Measurements from ENCODE around the gene STK11. TPM values are rescaled to one million over a fixed set of nuclear protein-coding genes. Genes with fewer than 3 reads are reported as not detected.

The STK11 gene
- total and polyA plus RNA-seq, 5 donors from 2014 or later = 11.9 to 71.4 (median 22.0) TPM

GRCh38 chr19:1223018-1223855 lies 17.7 kb downstream of the STK11 start:
- H3K27me3 Mint-ChIP-seq = no peaks in the 10 kb centered on the region
- DNase-seq = peak in 1 of 3 donors; percentile 50
- Histone ChIP-seq H3K27me3 (ENCODE audit: control insufficient read depth, insufficient read depth, low read length) (no peaks in the 10 kb centered on the region), H3K36me3 (ENCODE audit: control insufficient read depth, insufficient read depth, low read length) (peaks cover 6% of the 10 kb centered on the region), H3K4me3 (ENCODE audit: low read depth, low read length) (no peak overlapping the region), H3K9me3 (ENCODE audit: control insufficient read depth in 2 of 2, low read length in 2 of 2) (no peaks in the 10 kb centered on the region), H3K4me1 (ENCODE audit: control insufficient read depth, insufficient read depth, low read length, poor library complexity, severe bottlenecking) (no peaks in the 10 kb centered on the region), H3K27ac (ENCODE audit: insufficient read depth, low read length, poor library complexity, severe bottlenecking) (no peak overlapping the region)
- H3K36me3 Mint-ChIP-seq = no peaks in the 10 kb centered on the region
- no peak overlapping the region for H3K4me3 Mint-ChIP-seq
- no peak overlapping the region for H3K27ac Mint-ChIP-seq
- peak in 1 of 2 donors; percentile 41 for ATAC-seq (ENCODE audit: low read depth in 2 of 2)
- H3K9me3 Mint-ChIP-seq = no peaks in the 10 kb centered on the region
- no peaks in the 10 kb centered on the region for H3K4me1 Mint-ChIP-seq

DNA sequence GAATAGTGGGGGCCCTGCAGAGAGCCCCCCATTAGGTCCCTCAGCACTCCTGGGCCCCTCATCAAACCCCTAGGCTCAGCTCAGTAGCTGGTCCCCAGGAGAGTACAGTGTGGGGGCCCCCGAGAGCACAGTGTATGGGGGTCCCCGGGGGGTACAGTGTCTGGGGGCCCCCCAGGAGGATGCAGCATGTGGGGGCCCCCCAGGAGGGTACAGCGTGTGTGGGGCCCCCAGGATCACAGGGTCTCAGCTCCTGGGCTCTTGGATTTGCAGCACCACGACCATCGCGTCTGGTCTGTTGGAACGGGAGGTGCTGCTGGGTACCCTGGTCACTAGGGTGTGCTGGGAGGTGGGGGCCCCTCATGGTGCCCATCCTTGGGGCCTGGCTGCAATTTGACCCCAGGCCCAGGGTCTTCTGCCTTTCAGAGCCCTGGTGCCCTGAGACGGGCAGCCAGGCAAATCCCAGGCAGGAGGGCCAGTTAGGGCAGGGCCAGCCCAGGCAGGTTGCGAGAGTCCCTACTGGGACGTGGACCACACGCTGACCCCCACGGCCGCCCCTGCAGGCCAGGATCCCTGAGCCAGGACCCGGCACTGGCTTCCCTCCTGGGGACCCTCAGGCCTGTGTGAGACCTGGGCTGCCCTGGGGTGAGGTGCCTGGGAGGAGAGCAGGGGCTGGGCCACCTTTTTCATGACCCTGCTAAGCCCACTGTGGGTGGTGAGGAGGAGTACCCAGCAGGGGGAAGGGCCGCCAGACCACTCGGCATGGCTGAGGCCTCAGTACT lies 18.7 kb downstream of the STK11 start:
- Histone ChIP-seq H3K4me1 (ENCODE audit: control insufficient read depth, insufficient read depth, low read length, poor library complexity, severe bottlenecking) (no peaks in the 10 kb centered on the region), H3K27ac (ENCODE audit: insufficient read depth, low read length, poor library complexity, severe bottlenecking) (no peak overlapping the region), H3K9me3 (ENCODE audit: control insufficient read depth in 2 of 2, low read length in 2 of 2) (no peaks in the 10 kb centered on the region), H3K4me3 (ENCODE audit: low read depth, low read length) (no peak overlapping the region), H3K36me3 (ENCODE audit: control insufficient read depth, insufficient read depth, low read length) (peaks cover 6% of the 10 kb centered on the region), H3K27me3 (ENCODE audit: control insufficient read depth, insufficient read depth, low read length) (no peaks in the 10 kb centered on the region)
- DNase-seq (no peak), ATAC-seq (ENCODE audit: low read depth in 2 of 2) (no peak)
- H3K27ac Mint-ChIP-seq = peak overlapping the region in 1 of 3 donors; percentile 38
- no peaks in the 10 kb centered on the region for H3K4me1 Mint-ChIP-seq
- H3K27me3 Mint-ChIP-seq = no peaks in the 10 kb centered on the region
- no peaks in the 10 kb centered on the region for H3K36me3 Mint-ChIP-seq
- H3K9me3 Mint-ChIP-seq = no peaks in the 10 kb centered on the region
- H3K4me3 Mint-ChIP-seq = no peak overlapping the region

DNA sequence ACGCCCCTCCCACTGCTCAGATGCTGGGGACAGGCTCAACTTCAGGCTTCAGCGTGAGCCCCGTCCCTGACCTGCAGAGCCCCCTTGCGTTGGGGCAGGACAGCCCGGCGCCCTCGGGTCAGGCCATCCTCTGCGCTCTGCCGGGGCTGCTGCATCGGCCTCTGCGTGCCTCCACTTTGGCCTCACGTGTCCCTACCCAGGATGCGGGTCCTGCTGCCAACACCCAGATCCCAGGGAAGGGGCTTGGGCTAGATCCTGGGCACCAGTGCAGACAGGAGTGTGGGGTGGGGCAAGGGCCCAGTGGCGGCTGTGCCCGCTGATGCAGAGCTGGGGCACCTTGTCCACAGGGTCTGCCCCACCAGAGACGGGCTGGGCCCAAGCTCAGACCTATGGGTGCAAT lies 19.3 kb downstream of the STK11 start:
- H3K27me3 ChIP-seq (ENCODE audit: control insufficient read depth, insufficient read depth, low read length) = no peaks in the 10 kb centered on the region
- ATAC-seq (ENCODE audit: low read depth in 2 of 2) (no peak), DNase-seq (no peak)
- H3K4me3 ChIP-seq (ENCODE audit: low read depth, low read length) = no peak overlapping the region
- peak overlapping the region in 1 of 3 donors; percentile 38 for H3K27ac Mint-ChIP-seq
- H3K4me1 ChIP-seq (ENCODE audit: control insufficient read depth, insufficient read depth, low read length, poor library complexity, severe bottlenecking) = no peaks in the 10 kb centered on the region
- H3K36me3 Mint-ChIP-seq = no peaks in the 10 kb centered on the region
- no peak overlapping the region for H3K4me3 Mint-ChIP-seq
- H3K27me3 Mint-ChIP-seq = no peaks in the 10 kb centered on the region
- H3K4me1 Mint-ChIP-seq = no peaks in the 10 kb centered on the region
- no peaks in the 10 kb centered on the region for H3K9me3 Mint-ChIP-seq
- H3K36me3 ChIP-seq (ENCODE audit: control insufficient read depth, insufficient read depth, low read length) = peaks cover 6% of the 10 kb centered on the region
- H3K9me3 ChIP-seq (ENCODE audit: control insufficient read depth in 2 of 2, low read length in 2 of 2) = no peaks in the 10 kb centered on the region
- H3K27ac ChIP-seq (ENCODE audit: insufficient read depth, low read length, poor library complexity, severe bottlenecking) = no peak overlapping the region

GRCh38 chr19:1225440-1226226 lies 20.1 kb downstream of the STK11 start:
- Histone ChIP-seq H3K4me1 (ENCODE audit: control insufficient read depth, insufficient read depth, low read length, poor library complexity, severe bottlenecking) (no peaks in the 10 kb centered on the region), H3K27me3 (ENCODE audit: control insufficient read depth, insufficient read depth, low read length) (no peaks in the 10 kb centered on the region), H3K36me3 (ENCODE audit: control insufficient read depth, insufficient read depth, low read length) (peaks cover 4% of the 10 kb centered on the region), H3K4me3 (ENCODE audit: low read depth, low read length) (no peak overlapping the region), H3K9me3 (ENCODE audit: control insufficient read depth in 2 of 2, low read length in 2 of 2) (no peaks in the 10 kb centered on the region), H3K27ac (ENCODE audit: insufficient read depth, low read length, poor library complexity, severe bottlenecking) (no peak overlapping the region)
- Mint-ChIP-seq H3K27me3 (no peaks in the 10 kb centered on the region), H3K4me3 (no peak overlapping the region), H3K9me3 (no peaks in the 10 kb centered on the region), H3K27ac (no peak overlapping the region), H3K4me1 (no peaks in the 10 kb centered on the region), H3K36me3 (no peaks in the 10 kb centered on the region)
- no peak for ATAC-seq (ENCODE audit: low read depth in 2 of 2)
- DNase-seq = no peak

- H3K27me3 ChIP-seq (ENCODE audit: control insufficient read depth, insufficient read depth, low read length) = no peaks in the 10 kb centered on the region
- H3K27me3 Mint-ChIP-seq = no peaks in the 10 kb centered on the region
- DNase-seq (no peak), ATAC-seq (ENCODE audit: low read depth in 2 of 2) (no peak)
- H3K36me3 ChIP-seq (ENCODE audit: control insufficient read depth, insufficient read depth, low read length) = no peaks in the 10 kb centered on the region
- H3K9me3 ChIP-seq (ENCODE audit: control insufficient read depth in 2 of 2, low read length in 2 of 2) = no peaks in the 10 kb centered on the region
- no peaks in the 10 kb centered on the region for H3K36me3 Mint-ChIP-seq
- H3K27ac Mint-ChIP-seq = no peak overlapping the region
- H3K4me1 ChIP-seq (ENCODE audit: control insufficient read depth, insufficient read depth, low read length, poor library complexity, severe bottlenecking) = no peaks in the 10 kb centered on the region
- H3K4me3 ChIP-seq (ENCODE audit: low read depth, low read length) = no peak overlapping the region
- H3K9me3 Mint-ChIP-seq = no peaks in the 10 kb centered on the region
- no peaks in the 10 kb centered on the region for H3K4me1 Mint-ChIP-seq
- H3K27ac ChIP-seq (ENCODE audit: insufficient read depth, low read length, poor library complexity, severe bottlenecking) = no peak overlapping the region
- no peak overlapping the region for H3K4me3 Mint-ChIP-seq
These were observed 20.6 kb downstream of the STK11 start for GRCh38 chr19:1226227-1226518.

DNA sequence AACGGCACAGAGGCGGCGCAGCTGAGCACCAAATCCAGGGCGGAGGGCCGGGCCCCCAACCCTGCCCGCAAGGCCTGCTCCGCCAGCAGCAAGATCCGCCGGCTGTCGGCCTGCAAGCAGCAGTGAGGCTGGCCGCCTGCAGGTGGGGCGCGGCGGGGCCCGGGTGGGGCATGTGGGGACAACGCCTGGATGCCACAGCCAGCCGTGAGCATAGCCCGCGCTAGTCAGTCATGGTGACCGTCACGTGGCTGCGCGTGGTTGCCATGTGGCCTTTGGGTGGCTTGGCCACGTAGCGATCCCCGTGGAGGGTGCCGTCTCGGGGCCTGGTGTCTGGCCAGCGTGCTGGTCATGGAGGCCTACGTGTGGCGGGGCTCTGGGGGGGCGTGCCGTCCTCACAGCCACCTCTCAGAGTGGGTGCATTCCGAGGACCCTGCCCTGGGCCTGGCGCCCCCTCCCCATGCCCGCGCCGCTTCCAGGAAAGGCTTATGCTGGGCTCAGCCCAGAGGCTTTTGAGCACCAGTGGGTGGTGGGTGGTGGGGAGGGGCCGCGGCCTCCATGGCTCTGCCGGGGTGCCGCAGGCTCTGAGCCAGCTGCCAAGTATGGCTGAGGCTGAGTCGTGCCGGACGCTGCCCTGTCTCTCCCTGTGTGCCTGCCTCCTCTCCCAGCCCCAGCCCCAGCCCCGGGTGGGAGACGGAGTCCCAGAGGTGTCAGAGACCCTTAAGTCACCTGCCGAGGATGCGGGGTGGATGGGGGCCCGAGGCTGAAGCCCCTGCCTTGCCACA lies 21.1 kb downstream of the STK11 start:
- no peaks in the 10 kb centered on the region for H3K27me3 ChIP-seq (ENCODE audit: control insufficient read depth, insufficient read depth, low read length)
- Mint-ChIP-seq H3K36me3 (no peaks in the 10 kb centered on the region), H3K4me3 (no peak overlapping the region), H3K27ac (no peak overlapping the region), H3K27me3 (no peaks in the 10 kb centered on the region), H3K4me1 (no peaks in the 10 kb centered on the region), H3K9me3 (no peaks in the 10 kb centered on the region)
- H3K27ac ChIP-seq (ENCODE audit: insufficient read depth, low read length, poor library complexity, severe bottlenecking) = no peak overlapping the region
- no peak for ATAC-seq (ENCODE audit: low read depth in 2 of 2)
- H3K36me3 ChIP-seq (ENCODE audit: control insufficient read depth, insufficient read depth, low read length) = no peaks in the 10 kb centered on the region
- no peaks in the 10 kb centered on the region for H3K9me3 ChIP-seq (ENCODE audit: control insufficient read depth in 2 of 2, low read length in 2 of 2)
- no peak overlapping the region for H3K4me3 ChIP-seq (ENCODE audit: low read depth, low read length)
- no peak for DNase-seq
- no peaks in the 10 kb centered on the region for H3K4me1 ChIP-seq (ENCODE audit: control insufficient read depth, insufficient read depth, low read length, poor library complexity, severe bottlenecking)

DNA sequence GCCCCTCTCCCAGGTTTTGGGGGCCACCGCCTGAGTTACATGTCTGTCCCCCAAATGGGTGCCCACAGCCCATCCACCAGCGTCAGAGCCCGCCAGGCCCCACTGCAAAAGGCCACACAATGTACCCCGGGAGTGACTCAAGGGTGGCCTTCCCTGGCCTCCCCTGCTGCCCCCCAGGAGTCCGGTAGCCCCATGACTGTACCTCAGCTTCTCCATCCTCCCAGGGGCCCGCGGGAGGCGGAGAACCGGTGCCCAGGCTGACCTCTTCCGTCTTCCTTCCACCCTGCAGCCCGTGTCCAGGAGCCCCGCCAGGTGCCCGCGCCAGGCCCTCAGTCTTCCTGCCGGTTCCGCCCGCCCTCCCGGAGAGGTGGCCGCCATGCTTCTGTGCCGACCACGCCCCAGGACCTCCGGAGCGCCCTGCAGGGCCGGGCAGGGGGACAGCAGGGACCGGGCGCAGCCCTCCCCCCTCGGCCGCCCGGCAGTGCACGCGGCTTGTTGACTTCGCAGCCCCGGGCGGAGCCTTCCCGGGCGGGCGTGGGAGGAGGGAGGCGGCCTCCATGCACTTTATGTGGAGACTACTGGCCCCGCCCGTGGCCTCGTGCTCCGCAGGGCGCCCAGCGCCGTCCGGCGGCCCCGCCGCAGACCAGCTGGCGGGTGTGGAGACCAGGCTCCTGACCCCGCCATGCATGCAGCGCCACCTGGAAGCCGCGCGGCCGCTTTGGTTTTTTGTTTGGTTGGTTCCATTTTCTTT lies 21.9 kb downstream of the STK11 start:
- Histone ChIP-seq H3K27me3 (ENCODE audit: control insufficient read depth, insufficient read depth, low read length) (no peaks in the 10 kb centered on the region), H3K4me3 (ENCODE audit: low read depth, low read length) (no peak overlapping the region), H3K4me1 (ENCODE audit: control insufficient read depth, insufficient read depth, low read length, poor library complexity, severe bottlenecking) (no peaks in the 10 kb centered on the region), H3K9me3 (ENCODE audit: control insufficient read depth in 2 of 2, low read length in 2 of 2) (no peaks in the 10 kb centered on the region), H3K36me3 (ENCODE audit: control insufficient read depth, insufficient read depth, low read length) (no peaks in the 10 kb centered on the region), H3K27ac (ENCODE audit: insufficient read depth, low read length, poor library complexity, severe bottlenecking) (no peak overlapping the region)
- Mint-ChIP-seq H3K36me3 (no peaks in the 10 kb centered on the region), H3K27ac (no peak overlapping the region), H3K27me3 (no peaks in the 10 kb centered on the region), H3K4me3 (no peak overlapping the region), H3K4me1 (peaks cover 0 to 2% (median 0%) of the 10 kb centered on the region in 4 donors), H3K9me3 (no peaks in the 10 kb centered on the region)
- DNase-seq = no peak
- no peak for ATAC-seq (ENCODE audit: low read depth in 2 of 2)

Measured in CD4-positive, CD25-positive, alpha-beta regulatory T cell (primary cell).